NCI-H2081 (cell line): ENCODE measurements around the gene HP1BP3.
A peak's percentile ranks its signal among the peaks of the same experiment; 100 is the strongest.
"Not testable (repeated sequence)": the region's sequence is repeated elsewhere in the genome, so short reads cannot be mapped to it uniquely, and the experiment has no call there.

Experiments used
- DNase-seq, 2 experiments: peaks; one replicate each; lab custom pipeline; 2025; lab: John Stamatoyannopoulos, UW

The HP1BP3 gene

DNA sequence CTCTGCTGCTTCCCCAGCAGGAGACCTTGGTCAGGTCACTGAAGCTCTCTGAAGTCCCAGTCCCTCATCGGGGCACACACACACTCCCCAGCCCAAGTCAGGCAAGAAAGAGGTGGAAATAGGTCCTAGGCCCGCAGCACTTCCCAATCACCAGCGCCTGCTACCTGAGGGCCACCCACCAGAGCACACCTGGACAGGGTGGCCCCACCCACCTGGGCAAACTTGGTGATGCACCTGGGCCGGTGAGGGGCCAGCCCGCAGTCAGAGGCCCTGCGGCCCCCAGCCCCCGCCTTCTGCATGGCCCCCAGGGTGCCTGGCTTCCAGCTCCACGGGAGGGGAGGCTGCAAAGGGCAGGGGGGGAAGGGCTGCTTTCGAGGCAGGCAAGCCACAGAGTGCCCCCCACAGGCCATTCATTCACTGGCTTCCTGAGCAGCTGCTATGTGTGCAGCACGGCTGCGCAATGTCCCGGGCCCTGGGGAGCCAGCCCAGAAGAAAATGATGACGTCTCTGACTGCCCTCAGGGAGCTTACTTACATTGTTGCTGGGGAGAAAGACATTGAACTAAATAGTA, 59.3 kb downstream of the HP1BP3 start:
- DNase-seq: no peak

DNA sequence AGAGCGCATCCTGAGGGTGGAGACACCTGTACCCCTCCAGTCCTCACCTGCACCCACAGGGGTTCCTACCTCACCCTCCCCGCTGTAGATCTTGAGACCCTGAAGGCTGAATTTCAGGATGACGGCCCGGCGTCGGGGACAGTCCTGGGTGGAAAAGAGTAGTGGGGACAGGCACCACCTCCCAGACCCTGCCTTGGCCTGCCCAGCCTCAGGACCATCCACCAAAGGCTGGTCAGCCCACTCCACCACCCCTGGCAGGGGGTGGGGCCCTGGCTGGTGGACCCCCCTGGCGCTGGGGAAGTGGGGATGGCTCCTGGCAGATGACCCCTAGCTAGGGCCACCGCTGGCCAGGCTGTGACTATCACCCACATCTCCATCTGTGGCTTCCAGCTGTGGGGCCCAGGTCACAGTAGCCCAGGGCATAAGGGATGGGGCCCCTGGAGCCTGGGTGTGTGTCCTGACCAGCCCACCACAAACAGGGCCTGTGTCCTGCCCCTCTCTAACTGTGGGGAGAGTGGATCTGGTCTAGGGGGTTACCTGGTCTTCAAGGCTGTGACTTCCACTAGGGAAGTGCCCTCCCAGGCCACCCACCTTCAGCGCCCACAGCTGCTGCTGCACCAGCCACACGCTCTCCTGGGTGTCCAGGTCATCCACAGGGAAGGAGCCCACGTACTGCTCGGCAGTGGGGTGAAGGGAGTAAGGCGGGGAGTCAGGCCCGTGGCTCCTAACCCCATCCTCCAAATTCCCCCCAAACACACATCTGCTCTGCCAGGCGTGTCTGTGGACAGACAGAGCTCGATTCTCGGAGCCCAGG, 60.0 kb downstream of the HP1BP3 start:
- DNase-seq: no peak

DNA sequence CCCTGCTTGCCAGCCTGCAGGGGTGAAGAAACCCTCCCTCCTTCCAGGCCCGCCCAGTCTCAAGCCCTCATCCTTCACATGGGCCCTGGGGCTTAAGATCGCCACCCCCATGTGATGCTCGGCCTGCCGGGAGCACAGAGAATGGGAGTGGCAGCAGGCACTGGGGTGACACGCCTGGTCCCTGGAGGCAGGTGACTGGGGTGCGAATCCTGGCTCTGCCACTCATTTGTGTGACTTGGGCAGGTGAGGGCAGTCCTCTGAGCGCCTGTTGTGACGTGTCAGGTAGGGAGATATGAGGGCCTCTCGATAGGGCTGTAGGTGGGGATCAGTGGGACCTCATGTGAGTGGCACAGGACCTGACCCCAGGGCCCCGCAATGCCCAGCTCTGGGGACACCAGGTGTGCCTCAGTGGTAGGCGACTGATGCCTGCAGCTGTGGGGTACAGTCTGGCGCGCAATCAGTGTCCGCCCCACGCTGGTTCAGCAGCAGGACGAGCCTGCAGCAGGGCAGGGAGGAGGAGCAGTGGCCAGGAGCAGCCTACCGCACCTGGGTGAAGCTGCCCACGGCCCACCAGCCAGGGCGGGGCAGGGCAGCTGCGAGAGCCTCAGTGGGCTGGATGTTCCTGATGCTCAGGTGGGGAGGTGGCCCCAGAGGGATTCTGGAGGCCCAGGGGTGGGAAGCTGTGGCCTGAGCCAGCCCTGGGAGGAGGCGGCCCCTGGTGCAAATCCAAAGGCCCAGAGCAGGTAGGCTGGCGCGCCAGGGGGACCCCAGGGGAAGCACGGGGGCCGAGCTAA, 60.8 kb downstream of the HP1BP3 start:
- DNase-seq: no peak

DNA sequence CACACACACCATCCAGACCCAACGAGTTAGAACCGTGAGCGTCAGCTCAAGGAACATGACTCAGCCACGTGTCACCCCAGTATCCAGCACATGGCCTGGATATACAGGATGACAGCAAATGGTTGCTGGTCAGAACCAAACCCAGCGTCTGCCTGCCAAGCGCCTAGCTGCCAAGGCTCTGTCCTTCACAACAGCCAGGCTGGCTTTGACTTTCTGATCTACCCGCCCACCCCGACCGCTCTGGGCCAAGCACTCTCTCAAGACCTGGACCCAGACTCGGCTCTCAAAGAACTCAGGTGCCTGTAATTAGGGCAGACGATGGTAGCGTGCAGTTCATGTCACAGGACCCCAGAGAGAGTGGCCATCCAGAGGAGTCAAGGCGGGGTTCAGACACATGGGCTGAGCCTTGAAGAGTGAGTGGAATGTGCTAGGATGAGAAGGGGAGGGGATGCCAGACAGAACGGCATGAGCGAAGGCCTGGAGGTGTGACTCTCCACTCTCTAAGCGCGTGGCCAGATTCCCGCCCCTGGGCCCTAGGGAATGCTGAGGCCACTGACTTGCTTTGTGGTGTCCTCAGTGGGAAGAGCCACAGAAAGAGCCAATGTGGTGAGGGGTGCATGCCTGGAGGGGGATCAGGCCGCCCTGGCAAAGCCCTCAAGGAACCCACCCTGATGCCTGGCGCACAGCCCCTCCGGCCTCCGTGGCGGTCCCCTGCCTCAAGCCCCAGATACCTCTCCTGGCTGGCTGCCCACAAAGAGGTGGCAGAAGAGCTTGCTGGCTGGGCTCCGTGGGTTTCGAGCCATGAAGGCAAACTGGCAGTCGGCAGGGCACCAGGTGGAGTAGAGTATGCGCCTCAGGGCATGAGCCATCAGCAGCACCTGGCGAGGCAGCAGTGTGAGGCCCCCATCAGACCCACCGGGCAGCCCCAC, 61.7 kb downstream of the HP1BP3 start:
- DNase-seq: peak; percentile 71 to 88

DNA sequence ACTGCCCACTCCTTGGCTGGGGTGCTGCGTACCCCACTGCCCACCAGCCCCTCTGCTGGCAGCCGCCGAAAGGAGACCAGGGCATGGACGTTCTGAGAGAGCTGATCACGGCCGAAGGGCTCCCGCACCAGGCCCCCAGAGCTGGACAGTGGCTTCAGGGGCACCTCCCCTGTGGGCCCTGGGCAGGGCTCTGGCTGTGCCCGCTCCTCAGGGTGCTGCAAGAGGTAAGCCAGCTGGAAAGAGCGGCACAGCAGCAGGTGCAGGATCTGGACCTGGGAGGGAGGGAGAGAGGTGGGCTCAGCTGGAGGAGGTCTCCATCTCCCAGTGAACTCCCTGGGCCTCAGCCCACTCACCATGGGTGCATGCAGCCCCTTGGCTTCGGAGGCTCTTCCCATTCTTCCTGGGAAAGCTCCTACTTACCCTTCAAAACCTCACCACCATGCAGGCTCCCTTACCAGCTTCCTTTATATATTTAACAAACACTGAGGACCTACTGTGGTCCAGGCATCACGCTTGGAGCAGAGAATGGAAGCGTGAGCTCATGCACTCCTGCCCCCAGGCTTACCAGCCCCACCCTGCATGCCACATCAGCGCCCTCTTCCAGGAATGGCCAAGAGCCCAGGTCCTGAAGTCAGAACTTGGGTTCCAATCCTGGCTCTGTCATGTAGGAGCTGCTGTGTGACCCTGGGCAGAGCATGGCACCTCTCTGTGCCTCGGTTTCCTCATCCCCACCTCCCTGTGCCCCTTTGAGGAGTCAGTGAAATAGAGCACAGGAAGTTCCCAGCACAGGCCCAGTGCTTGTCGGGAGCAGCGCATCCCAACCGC, 62.5 kb downstream of the HP1BP3 start:
- no peak for DNase-seq

DNA sequence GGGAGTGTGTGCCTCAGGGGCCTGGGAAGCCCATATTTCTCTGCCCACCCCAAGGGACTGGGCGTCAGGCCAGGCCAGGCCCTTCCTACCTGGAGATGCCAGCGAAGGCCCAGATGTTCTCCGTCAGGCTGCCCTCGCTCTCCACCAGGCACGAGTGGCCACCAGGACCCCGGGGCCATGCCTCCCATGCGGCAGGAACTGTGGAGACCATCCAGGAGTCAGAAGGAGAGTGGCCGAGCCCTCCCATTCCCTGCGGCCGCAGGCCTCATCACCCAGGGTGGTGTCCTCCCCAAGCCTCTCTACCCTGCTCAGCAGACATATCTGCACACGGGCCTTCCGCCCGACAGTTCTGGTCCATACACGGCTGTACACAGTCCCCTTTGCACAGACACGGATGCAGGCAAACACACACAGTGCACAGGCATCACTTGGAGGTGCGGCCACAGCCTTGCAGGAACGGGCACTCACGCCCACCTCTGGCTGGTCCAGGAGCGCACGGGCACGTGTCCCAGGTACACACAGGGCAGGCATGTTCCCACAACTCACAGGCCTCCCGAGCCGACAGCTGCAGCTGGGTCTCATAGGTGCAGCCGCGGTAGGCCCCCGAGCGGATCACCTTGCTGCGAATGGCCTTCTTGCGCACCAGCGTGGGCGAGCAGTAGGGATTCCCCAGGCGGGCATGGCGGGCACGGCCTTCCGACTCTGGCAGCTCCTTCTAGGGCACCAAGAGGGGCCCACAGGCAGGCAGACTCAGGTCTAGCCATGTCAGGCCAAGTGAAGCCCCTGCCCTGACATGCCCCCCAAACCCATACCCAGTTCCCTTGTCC, 63.4 kb downstream of the HP1BP3 start:
- DNase-seq: no peak

DNA sequence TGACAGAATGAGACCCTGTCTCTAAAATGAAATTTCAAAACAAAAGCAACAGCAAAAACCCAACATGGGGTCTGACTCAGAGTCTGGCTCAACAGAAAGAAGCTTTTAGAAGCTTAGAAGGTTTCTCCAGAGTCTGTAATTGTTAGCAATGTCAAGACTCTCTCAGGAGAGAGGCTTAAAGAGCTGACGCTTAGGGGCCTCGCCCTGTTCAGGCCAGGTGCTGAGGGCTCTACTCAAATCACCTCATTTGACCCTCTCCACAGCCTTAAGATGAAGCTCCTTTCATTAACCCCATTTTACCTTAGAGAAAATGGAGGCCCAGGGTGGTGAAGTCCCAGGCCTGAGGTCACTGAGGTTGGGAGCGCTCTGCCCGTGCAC, 64.0 kb downstream of the HP1BP3 start:
- no peak for DNase-seq

DNA sequence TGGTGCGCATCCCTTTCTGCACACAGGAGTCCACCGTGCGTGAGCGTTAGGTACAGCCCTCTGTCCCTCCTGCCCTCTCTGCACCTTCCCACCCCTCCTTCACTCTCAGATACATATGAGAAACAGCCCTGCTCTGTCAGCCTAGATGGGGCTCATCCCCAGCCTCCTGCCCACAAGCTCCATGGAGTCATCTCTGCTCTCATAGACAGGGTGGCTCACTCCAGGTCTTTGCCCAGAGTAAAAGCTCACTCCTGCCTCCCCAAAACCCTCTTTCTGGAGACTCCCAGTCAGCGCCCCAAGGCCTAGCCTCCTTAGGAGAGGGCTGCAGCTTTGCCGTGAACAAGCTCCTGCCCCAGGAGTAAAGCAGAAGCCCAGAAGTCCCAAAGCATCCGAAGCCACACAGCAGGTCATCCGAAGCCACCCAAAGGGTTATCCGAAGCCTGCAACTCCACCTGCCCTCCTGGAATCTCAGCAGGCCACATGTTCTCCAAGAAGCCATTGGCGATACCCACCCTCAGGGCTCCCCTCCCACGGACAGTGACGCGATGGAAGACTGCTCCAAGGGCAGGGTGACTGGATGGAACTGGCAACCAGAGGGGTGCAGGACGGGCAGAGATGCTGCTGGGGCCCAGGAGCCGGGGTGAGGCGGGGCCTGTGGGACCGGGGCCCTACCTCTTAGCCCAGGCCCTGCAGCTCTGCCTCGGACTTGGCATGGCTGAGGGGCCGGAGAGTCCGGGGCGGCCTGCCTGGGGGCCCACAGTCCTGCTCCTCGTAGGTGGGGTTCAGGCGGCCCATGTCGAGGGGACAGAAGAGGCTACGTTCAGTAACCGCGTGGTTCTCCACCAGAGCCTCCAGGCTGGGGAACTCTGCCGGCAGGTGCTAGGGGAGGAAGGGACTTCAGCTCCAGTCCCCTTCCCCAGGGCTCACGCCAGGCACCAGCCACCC, 65.7 kb downstream of the HP1BP3 start:
- no peak for DNase-seq

DNA sequence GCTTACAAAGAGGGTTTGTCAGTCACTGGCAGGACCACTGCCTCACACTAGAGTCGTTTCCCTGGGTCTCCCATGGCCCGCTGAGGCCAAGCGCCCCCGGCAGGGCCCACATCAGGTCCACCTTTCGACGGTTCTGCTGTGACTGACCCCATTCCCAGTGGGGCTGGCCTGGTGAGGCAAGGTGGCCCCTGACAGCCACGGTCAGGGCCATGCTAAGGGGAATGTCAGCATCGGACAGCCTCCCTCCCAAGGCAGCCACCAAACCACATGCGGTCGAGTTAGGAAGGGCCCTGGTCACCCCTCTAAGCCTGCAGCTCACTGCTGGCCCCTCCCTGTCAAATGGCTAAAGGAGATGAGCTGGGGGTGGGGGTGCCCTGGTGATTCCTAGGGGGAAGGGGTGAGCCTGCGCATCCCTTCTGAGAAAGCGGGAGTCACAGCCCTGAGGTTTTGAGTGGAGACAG, 66.4 kb downstream of the HP1BP3 start:
- no peak for DNase-seq

DNA sequence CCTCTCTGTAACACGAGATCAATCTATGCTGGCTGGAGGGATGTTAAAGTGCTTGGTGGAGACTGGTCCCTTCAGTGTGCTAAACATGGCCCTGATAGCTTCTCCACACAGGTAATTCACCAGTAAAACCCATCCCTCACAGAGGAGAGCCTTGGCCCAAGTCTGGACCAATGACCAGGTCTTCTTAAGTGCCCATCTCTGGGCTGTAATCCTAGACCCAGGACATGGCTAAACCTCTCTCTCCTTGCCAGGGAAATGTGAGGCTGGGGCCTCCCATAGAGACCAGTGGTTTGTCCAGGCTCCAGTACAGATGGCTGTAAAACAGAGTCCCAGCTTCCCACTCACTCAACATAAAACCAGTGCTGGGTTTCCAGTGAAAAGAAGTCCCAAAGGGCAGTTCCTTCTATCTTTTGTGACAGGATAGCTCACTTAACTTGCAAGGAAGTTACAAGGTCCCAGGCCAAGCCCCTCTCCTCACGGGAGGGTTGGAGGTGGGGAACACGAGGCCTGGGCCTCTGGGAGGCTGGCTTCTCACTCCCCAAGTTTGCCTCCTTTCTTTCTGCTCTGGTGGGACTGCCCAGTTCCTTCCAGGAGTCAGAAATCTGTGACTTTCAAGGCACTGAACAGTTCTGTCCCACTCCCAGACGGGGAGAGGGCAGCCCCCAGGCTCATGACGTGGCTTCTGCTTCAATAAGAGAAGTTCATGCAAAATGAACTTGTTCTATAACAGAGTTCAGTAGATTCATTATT, 67.1 kb downstream of the HP1BP3 start:
- no peak for DNase-seq

DNA sequence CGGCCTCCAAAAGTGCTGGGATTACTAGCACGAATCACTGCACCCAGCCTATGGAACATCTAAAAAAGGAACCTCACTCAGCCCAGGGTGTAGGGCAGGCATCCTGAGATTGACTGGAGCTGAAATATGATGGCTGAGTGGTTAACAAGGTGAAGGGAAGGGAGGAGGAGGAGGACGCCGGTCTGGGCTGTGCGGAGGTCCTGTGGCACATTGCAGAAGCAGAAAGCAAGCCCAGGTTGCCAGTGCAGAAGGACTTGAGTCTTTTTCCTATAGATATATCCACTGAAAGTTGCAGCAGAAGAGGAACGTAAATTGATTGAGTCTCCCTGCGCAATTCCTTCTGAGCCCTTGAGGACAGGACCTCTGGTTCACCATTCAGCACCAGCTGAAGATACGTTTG, 67.8 kb downstream of the HP1BP3 start:
- DNase-seq: no peak

DNA sequence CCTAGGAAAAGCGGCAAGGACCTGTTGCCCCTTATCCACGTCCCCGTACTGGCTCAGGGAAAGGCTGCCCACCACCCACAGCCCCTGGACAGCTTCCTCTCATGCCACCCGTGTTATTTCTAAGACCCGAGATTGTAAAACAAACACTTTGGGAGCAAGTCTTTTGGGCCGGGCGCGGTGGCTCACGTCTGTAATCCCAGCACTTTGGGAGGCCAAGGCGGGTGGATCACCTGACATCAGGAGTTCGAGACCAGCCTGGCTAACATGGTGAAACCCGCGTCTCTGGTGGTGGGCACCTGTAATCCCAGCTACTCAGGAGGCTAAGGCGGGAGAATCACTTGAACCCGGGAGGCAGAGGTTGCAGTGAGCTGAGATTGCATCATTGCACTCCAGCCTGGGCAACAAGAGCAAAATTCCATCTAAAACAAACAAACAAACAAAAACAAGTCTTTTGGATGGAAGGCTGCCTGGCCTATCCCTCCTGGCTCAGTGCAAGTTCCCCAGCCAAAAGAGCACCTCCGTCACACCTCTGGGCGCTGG, 68.7 kb downstream of the HP1BP3 start:
- DNase-seq: not testable (repeated sequence)

DNA sequence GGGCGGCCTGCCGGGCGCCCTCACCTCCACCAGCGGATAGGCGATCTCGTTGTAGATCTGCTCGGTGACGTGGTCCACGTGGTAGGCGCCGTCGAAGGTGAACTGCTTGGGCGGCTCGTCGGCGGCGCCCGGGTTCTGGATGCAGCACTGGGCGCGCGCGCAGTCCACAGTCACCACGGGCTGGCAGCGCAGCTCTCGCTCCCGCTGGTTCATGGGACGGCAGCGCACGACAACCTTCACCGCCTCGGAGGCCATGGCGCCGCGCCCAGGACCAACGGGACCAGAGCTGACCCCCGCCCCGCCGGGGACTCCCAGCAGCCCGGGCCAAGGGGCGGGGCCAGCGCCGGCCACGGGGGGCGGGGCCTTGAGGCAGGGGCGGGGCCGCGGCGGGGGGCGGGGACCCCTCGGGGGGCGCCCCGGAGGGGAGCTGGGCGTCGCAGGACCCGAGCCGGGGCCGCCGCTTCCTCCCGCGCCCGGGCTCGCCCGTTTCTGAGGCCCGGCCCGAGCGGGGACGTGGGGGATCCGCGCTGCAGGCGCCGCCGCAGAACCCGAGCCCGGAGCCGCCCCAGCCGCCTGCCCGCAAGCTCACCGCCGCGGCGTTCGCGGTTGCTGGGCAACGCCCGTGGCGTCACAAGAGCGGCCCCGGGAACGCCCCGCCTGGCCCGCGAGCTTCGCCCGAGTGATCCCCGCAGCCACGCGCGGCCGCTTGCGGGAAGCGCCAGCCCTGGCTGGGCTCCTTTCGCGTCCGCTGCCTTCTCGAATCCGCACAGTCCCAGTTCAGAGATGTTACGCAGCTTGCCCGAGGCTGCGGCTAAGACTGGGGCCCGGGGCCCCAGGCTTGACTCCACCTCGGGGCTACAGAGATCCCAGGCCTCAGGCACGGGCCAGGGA, 69.4 kb downstream of the HP1BP3 start, which contains the start of gene KIF17:
Gene KIF17, minus strand, starts transcription at position 556 of the 891 bp plus-strand sequence. Its CDS starts 301 bp downstream, at position 255.
- peak; percentile 39 to 45 for DNase-seq

DNA sequence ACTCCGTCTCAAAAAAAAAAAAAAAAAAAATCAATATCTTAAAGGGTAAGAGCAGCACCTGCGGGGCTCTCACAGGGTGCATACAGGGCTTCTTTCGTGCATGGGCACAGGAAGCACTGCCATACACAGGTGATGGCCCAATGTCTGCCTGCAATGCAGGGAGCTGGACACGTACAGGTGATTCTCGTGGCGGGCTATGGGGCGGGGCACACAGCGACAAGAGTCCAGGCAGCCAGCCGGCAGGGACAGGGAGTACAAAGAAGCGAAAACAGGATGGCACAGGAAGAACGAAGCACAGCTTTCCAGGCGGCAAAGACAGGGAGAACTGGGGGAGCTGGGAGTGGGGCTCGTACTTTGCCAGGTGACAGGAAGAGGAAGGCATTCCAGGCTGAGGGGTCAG, 70.9 kb downstream of the HP1BP3 start:
- no peak for DNase-seq

DNA sequence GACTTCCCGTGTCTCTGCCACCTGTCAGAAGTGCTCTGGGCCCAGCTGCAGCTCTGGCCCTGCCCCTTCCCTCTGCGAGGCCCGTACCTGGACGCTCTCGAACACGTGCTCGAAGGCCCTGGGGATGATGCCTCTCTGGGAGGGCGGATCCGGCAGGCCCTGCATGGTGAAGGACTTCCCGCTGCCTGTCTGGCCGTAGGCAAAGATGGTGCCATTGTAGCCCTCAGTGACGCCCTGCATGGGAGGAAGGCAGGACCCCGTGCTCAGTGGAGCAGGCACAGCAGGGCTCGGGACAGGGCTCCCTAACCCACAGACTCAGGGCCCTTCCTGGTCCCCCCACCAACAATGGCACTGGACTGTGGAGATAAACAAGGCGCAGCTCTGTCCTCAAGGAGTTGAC, 71.7 kb downstream of the HP1BP3 start:
- no peak for DNase-seq

DNA sequence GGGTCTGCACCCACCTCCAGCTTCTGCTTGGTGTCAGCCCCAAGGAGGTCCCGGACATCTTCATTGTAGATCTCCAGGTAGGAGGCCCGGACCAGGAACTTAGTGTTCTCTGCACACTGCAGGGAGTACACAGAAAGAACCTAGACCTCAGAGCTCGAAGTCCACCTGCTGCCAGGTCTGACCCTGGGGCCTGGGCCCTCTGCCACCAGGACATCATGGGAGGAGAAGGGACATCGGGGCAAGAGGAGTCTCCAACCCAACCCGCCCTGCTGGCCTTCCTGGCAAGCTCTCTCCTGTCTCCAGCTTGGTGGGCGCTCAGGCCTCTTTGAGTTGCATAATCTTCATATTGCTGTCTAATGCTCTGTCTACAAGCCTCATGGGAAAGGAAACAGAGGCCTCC, 73.7 kb downstream of the HP1BP3 start:
- DNase-seq: no peak

DNA sequence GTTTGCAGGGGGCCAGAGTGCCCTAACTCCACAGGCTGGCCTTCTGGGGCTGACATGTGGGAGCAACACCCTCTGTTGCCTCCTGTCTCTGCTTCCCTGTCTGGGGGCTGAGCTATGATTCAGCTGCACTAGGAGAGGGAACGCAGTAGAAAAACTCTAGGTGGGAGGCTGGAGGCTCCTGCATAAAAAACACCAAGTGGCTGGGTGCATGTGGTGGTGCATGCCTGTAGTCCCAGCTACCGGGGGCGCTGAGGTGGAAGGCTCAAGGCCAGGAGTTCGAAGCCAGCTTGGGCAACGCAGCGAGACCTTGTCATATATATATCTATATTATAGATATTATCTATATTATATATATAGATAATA, 74.9 kb downstream of the HP1BP3 start:
- no peak for DNase-seq
